Body of pancreas (tissue), 4 donors: ENCODE results near the gene C3orf62. TPM values are rescaled to one million over a fixed set of nuclear protein-coding genes. Genes with fewer than 3 reads are reported as not detected.
"Not testable (repeated sequence)": the region's sequence is repeated elsewhere in the genome, so short reads cannot be mapped to it uniquely, and the experiment has no call there.

Experiments
- ATAC-seq: fragments of 150-250 bp; one replicate; pipeline ENCODE4 v1.9.1; 2016
- DNase-seq, 4 donors: peaks; one replicate each; pipeline ENCODE4 v3.0.0-alpha.2; 2019
- H3K27ac ChIP-seq, 4 donors: fragments of 200-600 bp; sonication (generic); 1 replicate in 3 of 4; 2 replicates in 1 of 4; pipeline versions ENCODE4 v1.5.1 to v1.6.1; 2016 to 2019; ENCODE audit warnings: mild to moderate bottlenecking in 1 of 4, mixed read lengths in 1 of 4, moderate library complexity in 1 of 4
- H3K27me3 ChIP-seq, 2 donors: fragments of 200-600 bp; sonication (generic); one replicate each; pipeline ENCODE4 v1.6.0; 2016; ENCODE audit warnings: mild to moderate bottlenecking in 1 of 2
- H3K36me3 ChIP-seq, 2 donors: fragments of 200-600 bp; sonication (generic); replicated peaks in 1 of 2; 2 replicates each; pipeline ENCODE4 v1.5.1; 2016; ENCODE audit warnings: low read depth in 2 of 2; ENCODE audit not compliant: insufficient read depth in 1 of 2
- H3K4me1 ChIP-seq: fragments of 200-600 bp; sonication (generic); one replicate; pipeline ENCODE4 v1.6.0; 2016
- H3K4me3 ChIP-seq, 2 donors: fragments of 200-600 bp; sonication (generic); 1 replicate in 1 of 2; 2 replicates in 1 of 2; pipeline ENCODE4 v1.5.1; 2016 to 2019
- H3K9me3 ChIP-seq, 3 donors: fragments of 200-600 bp; sonication (generic); 1 replicate in 2 of 3; 2 replicates in 1 of 3; pipeline ENCODE4 v1.5.1; 2016
- POLR2A ChIP-seq, 3 donors: fragments of 450-650 bp; IDR thresholded peaks; one replicate each; pipeline ENCODE4 v1.6.1; 2016; ENCODE audit warnings: antibody characterized with exemption in 3 of 3, mild to moderate bottlenecking in 2 of 3
- WGBS, 2 donors: methylation state at CpG; one replicate each; pipeline ENCODE4 v1.1.5; 2017; 5-methylcytosine and 5-hydroxymethylcytosine counted together
- intact Hi-C: fragments of 100-400 bp; cut with DNase I; formaldehyde crosslinking; loops from one replicate; pipeline ENCODE4 v1.15.1; 2023
- microRNA-seq, 2 donors: library from miRNA; unstranded; fragments of <30 nt; microRNA quantifications; one replicate each; pipeline ENCODE4, GENCODE V29; 2016; ENCODE audit warnings: borderline number of aligned reads in 2 of 2, borderline replicate concordance in 2 of 2
- small RNA-seq: library from RNA; depleted of rRNA; stranded (forward); fragments of <200 nt; gene quantifications from one replicate; pipeline ENCODE3, GENCODE V24; 2016
- total RNA-seq, 2 donors: library from RNA; depleted of rRNA; stranded (reverse); fragments of >200 nt; gene quantifications; one replicate each; pipeline ENCODE4 v1.1.0, GENCODE V29; 2016
- TF ChIP-seq, protein P1 (sequence below), 7 experiments: fragments of 450-650 bp in 4 of 7; fragments of 200-600 bp in 3 of 7; sonication (generic) in 3 of 7; IDR thresholded peaks; one replicate each; pipeline ENCODE4 v1.5.1; 2016 to 2019; ENCODE audit warnings: antibody characterized with exemption in 7 of 7

Gene C3orf62
- total RNA-seq, 2 donors from 2014 or later: 4.9 TPM

- Histone ChIP-seq H3K36me3 (no peaks in the 10 kb centered on the region), H3K27me3 (no peaks in the 10 kb centered on the region), H3K27ac (no peak overlapping the region), H3K4me3 (no peak overlapping the region), H3K9me3 (no peaks in the 10 kb centered on the region), H3K4me1 (peaks cover 16% of the 10 kb centered on the region)
- ATAC-seq: no peak
- no peak for TF ChIP-seq POLR2A (IDR thresholded peaks at IDR 0.05)
- TF ChIP-seq, protein P1, sequence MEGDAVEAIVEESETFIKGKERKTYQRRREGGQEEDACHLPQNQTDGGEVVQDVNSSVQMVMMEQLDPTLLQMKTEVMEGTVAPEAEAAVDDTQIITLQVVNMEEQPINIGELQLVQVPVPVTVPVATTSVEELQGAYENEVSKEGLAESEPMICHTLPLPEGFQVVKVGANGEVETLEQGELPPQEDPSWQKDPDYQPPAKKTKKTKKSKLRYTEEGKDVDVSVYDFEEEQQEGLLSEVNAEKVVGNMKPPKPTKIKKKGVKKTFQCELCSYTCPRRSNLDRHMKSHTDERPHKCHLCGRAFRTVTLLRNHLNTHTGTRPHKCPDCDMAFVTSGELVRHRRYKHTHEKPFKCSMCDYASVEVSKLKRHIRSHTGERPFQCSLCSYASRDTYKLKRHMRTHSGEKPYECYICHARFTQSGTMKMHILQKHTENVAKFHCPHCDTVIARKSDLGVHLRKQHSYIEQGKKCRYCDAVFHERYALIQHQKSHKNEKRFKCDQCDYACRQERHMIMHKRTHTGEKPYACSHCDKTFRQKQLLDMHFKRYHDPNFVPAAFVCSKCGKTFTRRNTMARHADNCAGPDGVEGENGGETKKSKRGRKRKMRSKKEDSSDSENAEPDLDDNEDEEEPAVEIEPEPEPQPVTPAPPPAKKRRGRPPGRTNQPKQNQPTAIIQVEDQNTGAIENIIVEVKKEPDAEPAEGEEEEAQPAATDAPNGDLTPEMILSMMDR (IDR thresholded peaks at IDR 0.05): no peak
- intact Hi-C loops: no loop called here
- WGBS, 2 donors: 89% methylated on average over 3 of the region's 3 CpGs
- no peak for DNase-seq
Observed at GRCh38 chr3:49222002-49222401, 55.0 kb downstream of the C3orf62 start.

- H3K4me1 ChIP-seq: peaks cover 16% of the 10 kb centered on the region
- ATAC-seq, H3K27me3 ChIP-seq, H3K9me3 ChIP-seq, H3K4me3 ChIP-seq, DNase-seq, H3K27ac ChIP-seq, H3K36me3 ChIP-seq, intact Hi-C loops: not testable (repeated sequence)
- 83 to 90% methylated on average over 6 of the region's 6 CpGs for WGBS, 2 donors
Observed at GRCh38 chr3:49220985-49221563, 56.0 kb downstream of the C3orf62 start.

DNA sequence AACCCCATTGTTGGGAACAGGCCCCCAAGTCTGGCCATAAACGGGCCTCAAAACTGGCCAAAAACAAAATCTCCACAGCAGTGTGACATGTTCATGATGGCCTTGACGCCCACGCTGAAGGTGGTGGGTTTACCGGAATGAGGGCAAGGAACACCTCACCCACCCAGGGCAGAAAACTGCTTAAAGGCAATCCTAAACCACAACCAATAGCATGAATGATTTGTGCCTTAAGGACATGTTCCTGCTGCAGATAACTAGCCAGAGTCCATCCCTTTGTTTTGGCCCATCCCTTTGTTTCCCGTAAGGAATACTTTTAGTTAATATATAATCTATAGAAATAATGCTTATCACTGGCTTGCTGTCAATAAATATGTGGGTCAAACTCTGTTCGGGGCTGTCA lies 57.9 kb downstream of the C3orf62 start:
- no peaks in the 10 kb centered on the region for H3K36me3 ChIP-seq
- no peak overlapping the region for H3K4me3 ChIP-seq
- ATAC-seq: no peak
- intact Hi-C loops: no loop called here
- H3K27ac ChIP-seq: peak overlapping the region in 3 of 4 donors; percentile 63 to 73 (median 72)
- no peaks in the 10 kb centered on the region for H3K9me3 ChIP-seq
- DNase-seq: no peak
- TF ChIP-seq, protein P1 (IDR thresholded peaks at IDR 0.05): no peak
- TF ChIP-seq POLR2A (IDR thresholded peaks at IDR 0.05): no peak
- no peaks in the 10 kb centered on the region for H3K27me3 ChIP-seq
- H3K4me1 ChIP-seq: peaks cover 16% of the 10 kb centered on the region
- 36 to 76% methylated on average over 2 to 6 of the region's 6 CpGs for WGBS, 2 donors

Small RNA genes within 50 kb of the gene (microRNA-seq; reads per million reads assigned to microRNA genes)
- gene MIR4271: 0 to 0.45 reads per million in 2 donors

Small RNA genes within 50 kb of the gene (small RNA-seq; reads per million reads assigned to genes)
- gene AC121247.2 (not detected), gene MIR4271 (not detected), gene RF00019 (not detected)

Other genes with a start within 250 kb of the C3orf62 start
- gene IMPDH2, start 247.8 kb downstream of the C3orf62 start, total RNA-seq: 100 to 1,000 TPM in 1 of 2 donors, 10 to 100 TPM in 1; 92.6 to 166 TPM
- gene QRICH1, start 183.2 kb downstream of the C3orf62 start, total RNA-seq: 10 to 100 TPM; 63.6 to 67.9 TPM
- 100 to 1,000 TPM; 135 to 223 TPM for gene QARS1, start 172.5 kb downstream of the C3orf62 start, total RNA-seq
- gene USP19, start 156.4 kb downstream of the C3orf62 start, total RNA-seq: 10 to 100 TPM; 30.6 to 33.6 TPM
- 100 to 1,000 TPM; 204 to 337 TPM for gene LAMB2, start 144.2 kb downstream of the C3orf62 start, total RNA-seq
- 10 to 100 TPM; 15.5 to 19.5 TPM for gene CCDC71, start 110.9 kb downstream of the C3orf62 start, total RNA-seq
- gene KLHDC8B, start 105.6 kb downstream of the C3orf62 start, total RNA-seq: 10 to 100 TPM; 19.5 to 22.1 TPM
- gene USP4, start 62.8 kb upstream of the C3orf62 start, total RNA-seq: 10 to 100 TPM; 13.2 to 24.7 TPM
- 100 to 1,000 TPM; 150 to 246 TPM for gene GPX1, start 81.1 kb upstream of the C3orf62 start, total RNA-seq
- 100 to 1,000 TPM; 216 to 252 TPM for gene RHOA, start 134.7 kb upstream of the C3orf62 start, total RNA-seq
- gene TCTA, start 135.2 kb upstream of the C3orf62 start, total RNA-seq: 10 to 100 TPM; 14.0 to 59.0 TPM
- gene AMT, start 145.2 kb upstream of the C3orf62 start, total RNA-seq: 10 to 100 TPM; 10.9 to 27.7 TPM
- gene NICN1, start 152.1 kb upstream of the C3orf62 start, total RNA-seq: 1 to 10 TPM; 1.6 to 5.4 TPM
- 10 to 100 TPM; 46.8 to 57.9 TPM for gene DAG1, start 193.0 kb upstream of the C3orf62 start, total RNA-seq